WTC11 (cell line): ENCODE data around the gene ADGRL3. TPM values are rescaled to one million over a fixed set of nuclear protein-coding genes. Genes with fewer than 3 reads are reported as not detected.

Experiments
- ATAC-seq: fragments of 200-7000 bp; cut with Tn5 transposase; 2 replicates; pipeline ENCODE4 v1.10.0; 2021; ENCODE audit warnings: mild to moderate bottlenecking, moderate library complexity
- CTCF ChIA-PET: fragments of 300-600 bp; sonication (Branson Sonifier 250); formaldehyde crosslinking; loops from one replicate; lab custom pipeline; 2021; ENCODE audit warnings: antibody characterized with exemption; lab: Charles Lee
- POLR2A ChIA-PET: fragments of 350-600 bp; sonication (Branson Sonifier 250); formaldehyde crosslinking; loops from one replicate; lab custom pipeline; 2021; ENCODE audit warnings: antibody characterized with exemption; lab: Charles Lee
- DNase-seq: peaks from one replicate; pipeline ENCODE4 v3.0.0; 2021; ENCODE audit warnings: low spot score
- H3K27ac Mint-ChIP-seq: 2 replicates; pipeline ENCODE4 v1.8.0; 2021; ENCODE audit warnings: mixed read lengths
- H3K27me3 Mint-ChIP-seq: 2 replicates; pipeline ENCODE4 v1.8.0; 2021; ENCODE audit warnings: low read depth, mild to moderate bottlenecking, moderate library complexity, mixed read lengths
- H3K36me3 Mint-ChIP-seq: 2 replicates; pipeline ENCODE4 v1.8.0; 2021; ENCODE audit warnings: mixed read lengths
- H3K4me1 Mint-ChIP-seq: 2 replicates; pipeline ENCODE4 v1.8.0; 2022; ENCODE audit warnings: mixed read lengths
- H3K4me3 Mint-ChIP-seq: 2 replicates; pipeline ENCODE4 v1.8.0; 2021; ENCODE audit warnings: mild to moderate bottlenecking, moderate library complexity, mixed read lengths
- H3K9me3 Mint-ChIP-seq: 2 replicates; pipeline ENCODE4 v1.8.0; 2021; ENCODE audit warnings: mixed read lengths
- ATF6 ChIP-seq: sonication (generic); formaldehyde crosslinking; IDR thresholded peaks from 2 replicates; pipeline ENCODE4 v1.8.1; 2023; ENCODE audit warnings: mild to moderate bottlenecking, missing genetic modification reagents
- CREB1 ChIP-seq: sonication (generic); formaldehyde crosslinking; IDR thresholded peaks from 2 replicates; pipeline ENCODE4 v1.8.0; 2023; ENCODE audit warnings: mild to moderate bottlenecking, missing genetic modification reagents
- ELF4 ChIP-seq: sonication (generic); formaldehyde crosslinking; IDR thresholded peaks from 2 replicates; pipeline ENCODE4 v1.8.1; 2022; ENCODE audit warnings: low read depth, mild to moderate bottlenecking, moderate library complexity, missing genetic modification reagents
- ESRRA ChIP-seq: sonication (generic); formaldehyde crosslinking; IDR thresholded peaks from 2 replicates; pipeline ENCODE4 v1.8.1; 2022; ENCODE audit warnings: mild to moderate bottlenecking, missing genetic modification reagents, borderline replicate concordance
- NFE2L1 ChIP-seq: sonication (generic); formaldehyde crosslinking; IDR thresholded peaks from 2 replicates; pipeline ENCODE4 v1.8.1; 2023; ENCODE audit warnings: missing genetic modification reagents
- NFYB ChIP-seq: sonication (generic); formaldehyde crosslinking; conservative IDR thresholded peaks from 2 replicates; pipeline ENCODE4 v1.8.0; 2022; ENCODE audit warnings: low read depth, missing genetic modification reagents
- PREB ChIP-seq: sonication (generic); formaldehyde crosslinking; IDR thresholded peaks from 2 replicates; pipeline ENCODE4 v1.8.1; 2022; ENCODE audit warnings: mild to moderate bottlenecking, missing genetic modification reagents, moderate library complexity, borderline replicate concordance
- RELA ChIP-seq: sonication (generic); formaldehyde crosslinking; IDR thresholded peaks from 2 replicates; pipeline ENCODE4 v1.8.1; 2022; ENCODE audit warnings: missing genetic modification reagents, mild to moderate bottlenecking, borderline replicate concordance
- SMAD4 ChIP-seq: sonication (generic); formaldehyde crosslinking; IDR thresholded peaks from 2 replicates; pipeline ENCODE4 v1.8.0; 2022; ENCODE audit warnings: mild to moderate bottlenecking, missing genetic modification reagents
- USF2 ChIP-seq: sonication (generic); formaldehyde crosslinking; IDR thresholded peaks from 2 replicates; pipeline ENCODE4 v1.8.1; 2023; ENCODE audit warnings: mild to moderate bottlenecking, missing genetic modification reagents, moderate library complexity
- ZNF219 ChIP-seq: sonication (generic); formaldehyde crosslinking; IDR thresholded peaks from 2 replicates; pipeline ENCODE4 v1.8.0; 2023; ENCODE audit warnings: missing genetic modification reagents, mild to moderate bottlenecking, borderline replicate concordance
- ZNF263 ChIP-seq: sonication (generic); formaldehyde crosslinking; IDR thresholded peaks from 2 replicates; pipeline ENCODE4 v1.8.1; 2022; ENCODE audit warnings: low read depth, mild to moderate bottlenecking, moderate library complexity, missing genetic modification reagents
- total RNA-seq: library from RNA; stranded (reverse); gene quantifications from 3 replicates; pipeline ENCODE4 v1.2.3, GENCODE V29; 2021
- TF ChIP-seq, protein P1 (sequence below): sonication (generic); formaldehyde crosslinking; IDR thresholded peaks from 2 replicates; pipeline ENCODE4 v1.8.0; 2022; ENCODE audit warnings: missing genetic modification reagents
- TF ChIP-seq, protein P2 (sequence below): sonication (generic); formaldehyde crosslinking; IDR thresholded peaks from 2 replicates; pipeline ENCODE4 v1.8.1; 2023; ENCODE audit warnings: mild to moderate bottlenecking, missing genetic modification reagents
- TF ChIP-seq, protein P3 (sequence below): fragments of 250-450 bp; sonication (Bioruptor Pico); conservative IDR thresholded peaks from 2 replicates; pipeline ENCODE4 v1.9.0; 2021; ENCODE audit warnings: mild to moderate bottlenecking
- TF ChIP-seq, protein P4 (sequence below): fragments of 250-450 bp; sonication (Bioruptor Pico); IDR thresholded peaks from 2 replicates; pipeline ENCODE4 v2.1.2; 2022; ENCODE audit warnings: mild to moderate bottlenecking, moderate library complexity
- TF ChIP-seq, protein P5 (sequence below): fragments of 250-450 bp; sonication (Bioruptor Pico); IDR thresholded peaks from 2 replicates; pipeline ENCODE4 v1.9.0; 2021; ENCODE audit warnings: mild to moderate bottlenecking

Gene ADGRL3
- total RNA-seq, 1 experiment from 2014 or later: 8.7 TPM

DNA sequence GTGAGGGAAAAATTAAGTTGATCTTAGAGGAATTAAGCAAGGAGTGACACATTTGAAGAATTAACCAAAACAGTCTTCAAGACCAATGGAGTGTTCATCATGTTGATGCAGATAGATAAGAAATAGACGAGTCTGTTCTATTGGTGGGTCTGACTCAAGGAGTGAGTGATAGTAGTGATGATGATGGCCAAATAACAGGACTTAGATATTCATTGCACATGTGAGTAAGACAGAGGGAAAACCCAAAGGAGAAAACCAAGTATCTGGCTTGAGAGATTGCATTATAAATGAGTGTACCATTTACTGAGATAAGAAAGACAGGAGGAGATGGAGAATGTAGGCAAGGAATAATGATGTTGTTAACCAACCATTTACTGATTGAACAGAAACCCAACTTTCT lies 321.3 kb downstream of the ADGRL3 start (continued):
- TF ChIP-seq ATF6 (CRISPR knock-in tag) (no peak), ELF4 (CRISPR knock-in tag) (no peak), SMAD4 (CRISPR knock-in tag) (no peak), ESRRA (CRISPR knock-in tag) (no peak)

DNA sequence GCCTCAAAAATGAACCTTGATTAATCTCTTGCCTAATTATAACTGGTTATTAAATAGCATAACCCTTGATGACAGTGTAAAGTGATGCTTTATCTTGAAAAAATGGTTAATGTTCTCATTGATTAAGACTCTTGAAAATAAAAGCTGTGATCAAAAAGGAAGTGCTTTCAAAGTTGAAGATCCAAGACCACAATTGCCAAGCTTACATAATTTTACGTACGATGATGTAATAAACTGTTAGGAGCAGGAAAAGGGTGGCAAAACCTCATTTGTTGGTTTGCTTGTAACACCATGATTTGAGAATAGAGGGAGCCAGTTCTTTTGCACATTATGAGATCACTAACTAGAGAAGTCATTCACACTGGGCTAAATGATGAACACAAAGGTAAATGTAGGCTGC lies 322.2 kb downstream of the ADGRL3 start:
- Mint-ChIP-seq H3K9me3 (no peaks in the 10 kb centered on the region), H3K4me3 (no peak overlapping the region)
- TF ChIP-seq NFE2L1 (CRISPR knock-in tag) (no peak), ZNF219 (no peak), RELA (CRISPR knock-in tag) (no peak), NFYB (CRISPR knock-in tag) (no peak), CREB1 (CRISPR knock-in tag) (no peak), PREB (CRISPR knock-in tag) (no peak), ZNF263 (CRISPR knock-in tag) (no peak), USF2 (no peak)
- TF ChIP-seq, protein P1, sequence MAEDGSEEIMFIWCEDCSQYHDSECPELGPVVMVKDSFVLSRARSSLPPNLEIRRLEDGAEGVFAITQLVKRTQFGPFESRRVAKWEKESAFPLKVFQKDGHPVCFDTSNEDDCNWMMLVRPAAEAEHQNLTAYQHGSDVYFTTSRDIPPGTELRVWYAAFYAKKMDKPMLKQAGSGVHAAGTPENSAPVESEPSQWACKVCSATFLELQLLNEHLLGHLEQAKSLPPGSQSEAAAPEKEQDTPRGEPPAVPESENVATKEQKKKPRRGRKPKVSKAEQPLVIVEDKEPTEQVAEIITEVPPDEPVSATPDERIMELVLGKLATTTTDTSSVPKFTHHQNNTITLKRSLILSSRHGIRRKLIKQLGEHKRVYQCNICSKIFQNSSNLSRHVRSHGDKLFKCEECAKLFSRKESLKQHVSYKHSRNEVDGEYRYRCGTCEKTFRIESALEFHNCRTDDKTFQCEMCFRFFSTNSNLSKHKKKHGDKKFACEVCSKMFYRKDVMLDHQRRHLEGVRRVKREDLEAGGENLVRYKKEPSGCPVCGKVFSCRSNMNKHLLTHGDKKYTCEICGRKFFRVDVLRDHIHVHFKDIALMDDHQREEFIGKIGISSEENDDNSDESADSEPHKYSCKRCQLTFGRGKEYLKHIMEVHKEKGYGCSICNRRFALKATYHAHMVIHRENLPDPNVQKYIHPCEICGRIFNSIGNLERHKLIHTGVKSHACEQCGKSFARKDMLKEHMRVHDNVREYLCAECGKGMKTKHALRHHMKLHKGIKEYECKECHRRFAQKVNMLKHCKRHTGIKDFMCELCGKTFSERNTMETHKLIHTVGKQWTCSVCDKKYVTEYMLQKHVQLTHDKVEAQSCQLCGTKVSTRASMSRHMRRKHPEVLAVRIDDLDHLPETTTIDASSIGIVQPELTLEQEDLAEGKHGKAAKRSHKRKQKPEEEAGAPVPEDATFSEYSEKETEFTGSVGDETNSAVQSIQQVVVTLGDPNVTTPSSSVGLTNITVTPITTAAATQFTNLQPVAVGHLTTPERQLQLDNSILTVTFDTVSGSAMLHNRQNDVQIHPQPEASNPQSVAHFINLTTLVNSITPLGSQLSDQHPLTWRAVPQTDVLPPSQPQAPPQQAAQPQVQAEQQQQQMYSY (CRISPR knock-in tag): no peak
- TF ChIP-seq, protein P2, sequence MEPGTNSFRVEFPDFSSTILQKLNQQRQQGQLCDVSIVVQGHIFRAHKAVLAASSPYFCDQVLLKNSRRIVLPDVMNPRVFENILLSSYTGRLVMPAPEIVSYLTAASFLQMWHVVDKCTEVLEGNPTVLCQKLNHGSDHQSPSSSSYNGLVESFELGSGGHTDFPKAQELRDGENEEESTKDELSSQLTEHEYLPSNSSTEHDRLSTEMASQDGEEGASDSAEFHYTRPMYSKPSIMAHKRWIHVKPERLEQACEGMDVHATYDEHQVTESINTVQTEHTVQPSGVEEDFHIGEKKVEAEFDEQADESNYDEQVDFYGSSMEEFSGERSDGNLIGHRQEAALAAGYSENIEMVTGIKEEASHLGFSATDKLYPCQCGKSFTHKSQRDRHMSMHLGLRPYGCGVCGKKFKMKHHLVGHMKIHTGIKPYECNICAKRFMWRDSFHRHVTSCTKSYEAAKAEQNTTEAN: no peak
- TF ChIP-seq, protein P3, sequence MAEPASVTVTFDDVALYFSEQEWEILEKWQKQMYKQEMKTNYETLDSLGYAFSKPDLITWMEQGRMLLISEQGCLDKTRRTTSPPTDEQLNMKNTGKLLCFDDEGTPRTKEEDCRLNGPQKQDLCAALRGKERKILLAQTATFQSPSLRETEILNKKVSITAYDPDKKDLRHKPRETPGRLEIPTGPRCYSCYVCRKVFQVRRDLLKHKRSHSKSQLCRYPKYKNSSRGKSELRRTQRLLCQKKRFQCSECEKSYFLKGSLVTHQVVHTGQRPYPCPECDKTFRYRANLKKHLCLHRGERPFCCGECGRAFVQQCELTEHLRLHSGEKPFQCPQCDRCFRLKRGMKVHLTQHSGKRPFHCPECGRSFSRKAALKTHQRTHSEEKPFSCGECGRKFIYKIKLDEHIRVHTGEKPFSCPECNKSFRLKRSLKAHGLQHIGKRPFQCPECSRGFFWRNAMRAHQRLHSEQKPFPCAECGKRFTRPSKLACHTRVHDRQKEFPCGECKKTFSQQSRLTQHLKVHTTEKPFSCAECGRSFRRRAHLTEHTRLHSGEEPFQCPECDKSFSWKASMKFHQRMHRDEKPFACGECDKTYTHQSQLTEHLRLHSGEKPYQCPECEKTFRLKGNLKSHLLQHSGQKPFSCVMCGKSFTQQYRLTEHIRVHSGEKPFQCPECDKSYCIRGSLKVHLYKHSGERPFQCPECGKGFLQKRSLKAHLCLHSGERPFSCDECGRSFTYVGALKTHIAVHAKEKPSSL: no peak
- TF ChIP-seq, protein P4, sequence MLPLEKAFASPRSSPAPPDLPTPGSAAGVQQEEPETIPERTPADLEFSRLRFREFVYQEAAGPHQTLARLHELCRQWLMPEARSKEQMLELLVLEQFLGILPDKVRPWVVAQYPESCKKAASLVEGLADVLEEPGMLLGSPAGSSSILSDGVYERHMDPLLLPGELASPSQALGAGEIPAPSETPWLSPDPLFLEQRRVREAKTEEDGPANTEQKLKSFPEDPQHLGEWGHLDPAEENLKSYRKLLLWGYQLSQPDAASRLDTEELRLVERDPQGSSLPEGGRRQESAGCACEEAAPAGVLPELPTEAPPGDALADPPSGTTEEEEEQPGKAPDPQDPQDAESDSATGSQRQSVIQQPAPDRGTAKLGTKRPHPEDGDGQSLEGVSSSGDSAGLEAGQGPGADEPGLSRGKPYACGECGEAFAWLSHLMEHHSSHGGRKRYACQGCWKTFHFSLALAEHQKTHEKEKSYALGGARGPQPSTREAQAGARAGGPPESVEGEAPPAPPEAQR (CRISPR knock-in tag): no peak
- TF ChIP-seq, protein P5, sequence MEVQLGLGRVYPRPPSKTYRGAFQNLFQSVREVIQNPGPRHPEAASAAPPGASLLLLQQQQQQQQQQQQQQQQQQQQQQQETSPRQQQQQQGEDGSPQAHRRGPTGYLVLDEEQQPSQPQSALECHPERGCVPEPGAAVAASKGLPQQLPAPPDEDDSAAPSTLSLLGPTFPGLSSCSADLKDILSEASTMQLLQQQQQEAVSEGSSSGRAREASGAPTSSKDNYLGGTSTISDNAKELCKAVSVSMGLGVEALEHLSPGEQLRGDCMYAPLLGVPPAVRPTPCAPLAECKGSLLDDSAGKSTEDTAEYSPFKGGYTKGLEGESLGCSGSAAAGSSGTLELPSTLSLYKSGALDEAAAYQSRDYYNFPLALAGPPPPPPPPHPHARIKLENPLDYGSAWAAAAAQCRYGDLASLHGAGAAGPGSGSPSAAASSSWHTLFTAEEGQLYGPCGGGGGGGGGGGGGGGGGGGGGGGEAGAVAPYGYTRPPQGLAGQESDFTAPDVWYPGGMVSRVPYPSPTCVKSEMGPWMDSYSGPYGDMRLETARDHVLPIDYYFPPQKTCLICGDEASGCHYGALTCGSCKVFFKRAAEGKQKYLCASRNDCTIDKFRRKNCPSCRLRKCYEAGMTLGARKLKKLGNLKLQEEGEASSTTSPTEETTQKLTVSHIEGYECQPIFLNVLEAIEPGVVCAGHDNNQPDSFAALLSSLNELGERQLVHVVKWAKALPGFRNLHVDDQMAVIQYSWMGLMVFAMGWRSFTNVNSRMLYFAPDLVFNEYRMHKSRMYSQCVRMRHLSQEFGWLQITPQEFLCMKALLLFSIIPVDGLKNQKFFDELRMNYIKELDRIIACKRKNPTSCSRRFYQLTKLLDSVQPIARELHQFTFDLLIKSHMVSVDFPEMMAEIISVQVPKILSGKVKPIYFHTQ (CRISPR knock-in tag): no peak

More for the DNA sequence above, 322.2 kb downstream of the ADGRL3 start:
- no peaks in the 10 kb centered on the region for H3K27me3 Mint-ChIP-seq
- ATAC-seq (no peak), DNase-seq (no peak)
- H3K4me1 Mint-ChIP-seq: peaks cover 41% of the 10 kb centered on the region
- H3K36me3 Mint-ChIP-seq: no peaks in the 10 kb centered on the region
- ChIA-PET POLR2A (no interaction called here), CTCF (no interaction called here)
- no peak overlapping the region for H3K27ac Mint-ChIP-seq
